ENCODE measurements around the gene RNF144A. TPM values are rescaled to one million over a fixed set of nuclear protein-coding genes. Genes with fewer than 3 reads are reported as not detected.

RNF144A gene
- total RNA-seq, 1 donor from 2014 or later: 16.6 TPM

GRCh38 chr2:7034303-7034702 lies 117.1 kb downstream of the RNF144A start:
- H3K4me3 Mint-ChIP-seq: no peak overlapping the region
- DNase-seq (ENCODE audit: low spot score): no peak
- peaks cover 22% of the 10 kb centered on the region for H3K36me3 Mint-ChIP-seq (ENCODE audit: low read depth)
- H3K27ac Mint-ChIP-seq: no peak overlapping the region
- no peaks in the 10 kb centered on the region for H3K27me3 Mint-ChIP-seq (ENCODE audit: insufficient read depth)
- H3K9me3 Mint-ChIP-seq: no peaks in the 10 kb centered on the region
- H3K4me1 Mint-ChIP-seq (ENCODE audit: low read depth): peaks cover 9% of the 10 kb centered on the region
- intact Hi-C loops (cut with micrococcal nuclease): no loop called here

DNA sequence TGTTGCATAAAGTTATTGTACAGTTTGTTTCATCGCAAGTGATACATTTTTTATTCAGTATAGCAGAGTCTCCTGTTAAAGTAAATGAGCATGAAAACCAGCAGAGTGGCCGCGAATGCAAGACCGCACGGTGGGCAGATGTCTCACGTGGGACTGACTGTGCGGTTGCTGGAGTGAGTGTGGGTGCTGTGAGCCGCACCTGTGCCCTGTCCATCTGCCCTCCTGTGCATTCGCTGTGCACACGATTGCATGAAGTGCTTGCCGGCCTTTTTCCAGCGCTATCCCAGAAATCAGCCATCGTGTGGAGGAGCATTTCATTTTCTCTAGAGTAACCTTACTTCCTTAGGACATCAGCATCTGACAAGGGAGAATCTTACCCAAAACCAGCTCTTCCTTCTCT lies 118.7 kb downstream of the RNF144A start:
- Mint-ChIP-seq H3K4me3 (no peak overlapping the region), H3K4me1 (ENCODE audit: low read depth) (peaks cover 9% of the 10 kb centered on the region), H3K9me3 (no peaks in the 10 kb centered on the region), H3K36me3 (ENCODE audit: low read depth) (peaks cover 20% of the 10 kb centered on the region), H3K27me3 (ENCODE audit: insufficient read depth) (no peaks in the 10 kb centered on the region), H3K27ac (no peak overlapping the region)
- DNase-seq (ENCODE audit: low spot score): no peak
- intact Hi-C loops (cut with micrococcal nuclease): no loop called here

DNA sequence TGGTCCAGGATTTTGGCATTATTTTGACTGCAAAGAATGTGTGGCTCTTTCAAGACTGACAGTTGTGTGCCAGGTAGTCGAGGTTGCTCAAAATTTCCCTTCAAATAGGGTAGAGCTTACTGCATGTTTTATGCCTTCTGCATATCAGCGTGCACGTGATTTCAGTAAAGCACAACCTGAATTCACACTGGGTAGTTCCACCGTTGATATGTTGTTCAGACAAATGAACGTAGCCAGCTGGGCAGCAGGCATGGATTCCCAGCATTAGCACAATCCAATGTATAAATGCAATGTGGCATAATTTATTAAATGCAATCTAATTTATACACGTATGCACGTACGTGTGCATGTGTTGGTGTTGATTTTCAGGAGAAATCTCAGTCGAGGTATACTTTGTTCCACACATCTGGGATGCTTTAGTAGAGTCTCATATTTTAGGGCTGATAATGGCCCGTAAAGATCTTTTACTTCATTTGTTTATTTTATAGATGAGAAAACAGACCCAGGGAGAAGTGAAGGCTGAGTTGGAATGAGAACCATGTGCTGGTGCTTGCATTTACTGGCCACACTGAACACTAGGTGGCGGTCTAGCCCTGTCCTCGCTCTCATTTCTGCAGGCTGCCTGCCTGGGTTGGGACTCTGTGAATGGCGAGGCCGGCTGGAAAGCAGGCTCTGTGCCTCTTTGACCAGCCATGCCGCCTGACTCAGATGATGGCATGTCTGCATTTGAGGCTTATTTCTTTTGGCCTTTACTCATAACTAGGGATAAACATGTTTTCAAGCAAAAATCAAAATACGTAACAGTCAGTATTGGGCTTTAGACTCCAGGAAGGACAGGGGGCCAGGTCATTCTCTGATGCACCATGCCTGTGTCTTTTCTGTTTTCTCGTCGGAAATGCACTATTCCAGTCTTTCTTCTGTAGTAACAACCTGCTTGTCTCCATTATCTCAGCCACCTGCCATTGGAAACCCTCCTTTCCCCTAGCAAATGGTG lies 120.4 kb downstream of the RNF144A start:
- Mint-ChIP-seq H3K27me3 (ENCODE audit: insufficient read depth) (no peaks in the 10 kb centered on the region), H3K4me1 (ENCODE audit: low read depth) (no peaks in the 10 kb centered on the region), H3K27ac (no peak overlapping the region), H3K4me3 (no peak overlapping the region), H3K9me3 (no peaks in the 10 kb centered on the region), H3K36me3 (ENCODE audit: low read depth) (peaks cover 17% of the 10 kb centered on the region)
- intact Hi-C loops (cut with micrococcal nuclease): loop anchor here (1.0 kb wide), 1 partner anchor 47 kb away; no protein-coding TSS in a partner anchor
- peak; percentile 14 for DNase-seq (ENCODE audit: low spot score)

DNA sequence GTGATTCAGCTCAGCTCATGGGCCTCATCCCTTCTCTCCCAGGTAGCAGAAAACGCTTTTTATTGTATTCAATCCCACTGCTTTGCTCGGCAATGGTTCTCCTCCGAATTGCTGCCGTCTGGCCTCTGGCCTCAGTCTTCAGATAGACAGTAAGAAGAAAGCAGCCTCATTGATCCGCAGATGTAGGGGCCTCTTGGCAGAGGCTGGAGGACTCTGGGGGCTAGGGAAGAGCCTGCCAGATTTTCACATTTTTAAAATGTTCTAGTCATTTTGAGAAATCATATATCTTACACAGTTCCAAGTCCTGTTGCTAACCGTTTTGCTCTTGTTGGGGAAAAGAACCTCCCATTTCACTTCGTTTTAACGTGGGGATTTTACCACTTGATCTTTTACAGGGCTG lies 123.3 kb downstream of the RNF144A start:
- H3K9me3 Mint-ChIP-seq: no peaks in the 10 kb centered on the region
- H3K27ac Mint-ChIP-seq: no peak overlapping the region
- H3K4me1 Mint-ChIP-seq (ENCODE audit: low read depth): peaks cover 5% of the 10 kb centered on the region
- DNase-seq (ENCODE audit: low spot score): no peak
- peaks cover 19% of the 10 kb centered on the region for H3K36me3 Mint-ChIP-seq (ENCODE audit: low read depth)
- intact Hi-C loops (cut with micrococcal nuclease): no loop called here
- H3K27me3 Mint-ChIP-seq (ENCODE audit: insufficient read depth): no peaks in the 10 kb centered on the region
- no peak overlapping the region for H3K4me3 Mint-ChIP-seq

DNA sequence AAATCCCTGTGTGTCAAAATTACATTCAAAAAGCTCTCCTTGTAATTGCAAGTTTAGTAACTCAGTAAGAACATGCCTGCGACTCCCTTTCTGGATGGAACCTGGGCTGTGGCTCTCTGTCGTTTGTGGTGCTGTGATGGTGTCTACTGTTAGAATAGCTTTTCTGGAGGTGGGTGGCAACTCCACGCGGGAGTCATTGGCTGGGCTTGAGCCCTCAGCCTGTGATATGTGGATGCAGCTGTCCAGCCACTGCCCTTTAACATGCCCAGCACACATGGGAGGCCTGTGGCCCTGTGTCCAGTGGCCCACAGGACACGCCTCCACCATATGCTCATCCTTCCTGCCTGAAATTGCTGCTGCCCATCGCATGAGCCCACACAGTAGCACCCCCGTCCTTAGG lies 124.2 kb downstream of the RNF144A start:
- intact Hi-C loops (cut with micrococcal nuclease): no loop called here
- Mint-ChIP-seq H3K36me3 (ENCODE audit: low read depth) (peaks cover 19% of the 10 kb centered on the region), H3K27me3 (ENCODE audit: insufficient read depth) (no peaks in the 10 kb centered on the region), H3K27ac (no peak overlapping the region), H3K4me3 (no peak overlapping the region), H3K4me1 (ENCODE audit: low read depth) (peaks cover 5% of the 10 kb centered on the region), H3K9me3 (no peaks in the 10 kb centered on the region)
- DNase-seq (ENCODE audit: low spot score): no peak

GRCh38 chr2:7043690-7044089 lies 126.5 kb downstream of the RNF144A start:
- no peaks in the 10 kb centered on the region for H3K27me3 Mint-ChIP-seq (ENCODE audit: insufficient read depth)

GRCh38 chr2:7044253-7045250 lies 127.3 kb downstream of the RNF144A start:
- intact Hi-C loops (cut with micrococcal nuclease): loop anchor here (1.0 kb wide), 2 partner anchors 147 to 218 kb away; no protein-coding TSS in a partner anchor
- Mint-ChIP-seq H3K4me3 (no peak overlapping the region), H3K27ac (no peak overlapping the region), H3K9me3 (no peaks in the 10 kb centered on the region), H3K27me3 (ENCODE audit: insufficient read depth) (no peaks in the 10 kb centered on the region), H3K4me1 (ENCODE audit: low read depth) (peaks cover 5% of the 10 kb centered on the region), H3K36me3 (ENCODE audit: low read depth) (peaks cover 13% of the 10 kb centered on the region)
- DNase-seq (ENCODE audit: low spot score): peak; percentile 46

More at GRCh38 chr2:7043690-7044089, 126.5 kb downstream of the RNF144A start:
- intact Hi-C loops (cut with micrococcal nuclease): loop anchor here (1.0 kb wide), 2 partner anchors 146 to 217 kb away; no protein-coding TSS in a partner anchor
- peaks cover 5% of the 10 kb centered on the region for H3K4me1 Mint-ChIP-seq (ENCODE audit: low read depth)
- H3K4me3 Mint-ChIP-seq: no peak overlapping the region
- H3K27ac Mint-ChIP-seq: no peak overlapping the region
- no peak for DNase-seq (ENCODE audit: low spot score)
- H3K36me3 Mint-ChIP-seq (ENCODE audit: low read depth): peaks cover 19% of the 10 kb centered on the region
- no peaks in the 10 kb centered on the region for H3K9me3 Mint-ChIP-seq

GRCh38 chr2:7045601-7046590 lies 128.7 kb downstream of the RNF144A start:
- Mint-ChIP-seq H3K27ac (no peak overlapping the region), H3K4me3 (no peak overlapping the region), H3K27me3 (ENCODE audit: insufficient read depth) (no peaks in the 10 kb centered on the region), H3K36me3 (ENCODE audit: low read depth) (peaks cover 8% of the 10 kb centered on the region), H3K4me1 (ENCODE audit: low read depth) (peaks cover 5% of the 10 kb centered on the region), H3K9me3 (no peaks in the 10 kb centered on the region)
- DNase-seq (ENCODE audit: low spot score): no peak
- intact Hi-C loops (cut with micrococcal nuclease): no loop called here

DNA sequence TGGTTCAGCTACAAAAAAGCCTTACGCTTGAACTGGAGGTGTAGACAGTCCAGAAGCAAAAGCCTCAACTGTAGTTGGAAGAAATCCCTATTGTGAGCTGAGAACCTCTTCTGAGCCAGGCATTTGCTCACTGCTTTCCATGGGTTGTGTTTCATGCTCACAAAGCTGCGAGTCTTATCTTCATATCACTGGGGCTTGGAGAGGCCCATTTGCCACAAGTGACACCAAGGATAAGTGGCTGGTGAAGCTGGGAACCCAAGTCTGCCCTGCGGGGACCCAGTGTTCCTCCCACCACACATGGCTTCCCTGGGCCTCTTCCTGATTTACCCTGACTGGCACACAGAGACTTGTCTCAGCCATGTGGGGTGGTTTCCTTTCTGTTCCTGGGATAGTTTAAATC lies 130.4 kb downstream of the RNF144A start:
- Mint-ChIP-seq H3K9me3 (no peaks in the 10 kb centered on the region), H3K27ac (no peak overlapping the region), H3K4me3 (no peak overlapping the region), H3K36me3 (ENCODE audit: low read depth) (peaks cover 8% of the 10 kb centered on the region), H3K27me3 (ENCODE audit: insufficient read depth) (no peaks in the 10 kb centered on the region), H3K4me1 (ENCODE audit: low read depth) (peaks cover 5% of the 10 kb centered on the region)
- DNase-seq (ENCODE audit: low spot score): no peak
- intact Hi-C loops (cut with micrococcal nuclease): no loop called here

GRCh38 chr2:7048762-7049294 lies 131.6 kb downstream of the RNF144A start:
- Mint-ChIP-seq H3K27me3 (ENCODE audit: insufficient read depth) (no peaks in the 10 kb centered on the region), H3K27ac (no peak overlapping the region), H3K4me1 (ENCODE audit: low read depth) (peaks cover 5% of the 10 kb centered on the region), H3K36me3 (ENCODE audit: low read depth) (peaks cover 8% of the 10 kb centered on the region), H3K4me3 (no peak overlapping the region), H3K9me3 (no peaks in the 10 kb centered on the region)
- intact Hi-C loops (cut with micrococcal nuclease): no loop called here
- DNase-seq (ENCODE audit: low spot score): no peak

DNA sequence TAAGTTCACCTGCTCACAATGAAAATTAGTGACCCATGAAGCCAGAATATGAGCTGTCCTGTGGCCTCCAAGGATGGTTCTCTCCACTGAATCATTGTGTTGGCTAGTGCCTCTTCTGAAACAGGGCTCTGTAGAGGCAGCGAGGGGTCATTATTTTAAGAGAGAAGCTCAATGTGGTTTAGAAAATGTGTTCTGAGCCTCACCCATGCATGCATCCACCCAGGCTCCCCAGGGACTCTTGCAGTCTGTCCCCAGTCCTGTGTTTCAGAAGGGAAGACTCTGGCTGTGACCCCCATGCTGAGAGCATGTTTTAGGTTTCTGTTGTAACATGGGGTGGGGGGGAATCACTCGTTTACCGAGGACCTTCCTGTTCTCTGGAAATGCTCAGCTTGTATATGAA lies 135.2 kb downstream of the RNF144A start:
- Mint-ChIP-seq H3K4me1 (ENCODE audit: low read depth) (peaks cover 2% of the 10 kb centered on the region), H3K36me3 (ENCODE audit: low read depth) (peaks cover 2% of the 10 kb centered on the region), H3K9me3 (no peaks in the 10 kb centered on the region), H3K27ac (no peak overlapping the region), H3K27me3 (ENCODE audit: insufficient read depth) (no peaks in the 10 kb centered on the region), H3K4me3 (no peak overlapping the region)
- DNase-seq (ENCODE audit: low spot score): no peak
- intact Hi-C loops (cut with micrococcal nuclease): no loop called here

All from activated T-helper 1 cell treated with anti-CD3 and anti-CD28 coated beads, Interleukin-12 subunit alpha, Interleukin-12 subunit beta, Interleukin-2, Interleukin-4 antibody, amounts not matched to agents 30 ng/mL and 10 ng/mL and 1 ng/mL, durations not matched to agents 14 hours and 24 hours and 36 hours (primary cell).